ENCODE results near the gene VIL1.

VIL1 gene

GRCh38 chr2:218406949-218407618, 11.8 kb upstream of the VIL1 start:
- peak; percentile 65 for DNase-seq

- no peak for DNase-seq
These were observed 11.2 kb upstream of the VIL1 start for GRCh38 chr2:218407717-218408116.

- DNase-seq = no peak
These were observed 604 bp upstream of the VIL1 start for GRCh38 chr2:218418321-218418716.

GRCh38 chr2:218419630-218420216, 800 bp downstream of the VIL1 start:
- DNase-seq = no peak

GRCh38 chr2:218421027-218421426, 2.1 kb downstream of the VIL1 start:
- no peak for DNase-seq

GRCh38 chr2:218422403-218423086, 3.6 kb downstream of the VIL1 start:
- no peak for DNase-seq

- DNase-seq = no peak
These were observed 4.7 kb downstream of the VIL1 start for GRCh38 chr2:218423584-218423983.

- no peak for DNase-seq
These were observed 6.6 kb downstream of the VIL1 start for GRCh38 chr2:218425531-218425930.

GRCh38 chr2:218427741-218428140, 8.8 kb downstream of the VIL1 start:
- DNase-seq = no peak

GRCh38 chr2:218428846-218429558, 10.1 kb downstream of the VIL1 start:
- no peak for DNase-seq

GRCh38 chr2:218429911-218430692, 11.2 kb downstream of the VIL1 start:
- no peak for DNase-seq

GRCh38 chr2:218430721-218431120, 11.8 kb downstream of the VIL1 start:
- no peak for DNase-seq

GRCh38 chr2:218431878-218432277, 13.0 kb downstream of the VIL1 start:
- no peak for DNase-seq

GRCh38 chr2:218432676-218433365, 13.9 kb downstream of the VIL1 start:
- DNase-seq = no peak

GRCh38 chr2:218434456-218434855, 15.5 kb downstream of the VIL1 start:
- DNase-seq = no peak

- DNase-seq = no peak
These were observed 16.4 kb downstream of the VIL1 start for GRCh38 chr2:218435003-218435982.

GRCh38 chr2:218436992-218437391, 18.1 kb downstream of the VIL1 start:
- DNase-seq = no peak

GRCh38 chr2:218437969-218438368, 19.0 kb downstream of the VIL1 start:
- DNase-seq = no peak

GRCh38 chr2:218438596-218438995, 19.7 kb downstream of the VIL1 start:
- no peak for DNase-seq

- DNase-seq = no peak
These were observed 25.9 kb downstream of the VIL1 start for GRCh38 chr2:218444692-218445357.

Data from NCI-H446 treated with DMSO at 0.1 percent for 48 hours (cell line).